ENCODE data around the gene HOPX.

DNA sequence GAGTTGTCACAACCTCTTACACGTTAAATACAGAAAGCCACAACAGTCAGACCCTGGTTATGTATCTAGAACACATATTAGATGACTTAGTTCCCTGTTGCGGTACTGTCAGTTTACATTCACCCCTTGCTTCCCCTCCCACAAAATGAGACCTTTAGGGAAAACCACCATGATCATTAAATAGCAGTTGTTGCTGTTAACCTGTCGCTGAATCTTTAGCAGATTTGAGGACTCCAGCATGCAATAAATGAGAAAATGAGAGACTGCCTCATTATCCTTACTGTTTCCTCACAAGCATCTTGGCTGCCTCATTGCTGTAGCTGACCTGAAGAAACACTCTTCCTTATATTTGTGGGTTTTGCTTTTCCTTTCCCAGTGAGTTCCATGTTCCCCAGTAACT is 77.8 kb downstream of the HOPX start:
- TF ChIP-seq, protein P1, sequence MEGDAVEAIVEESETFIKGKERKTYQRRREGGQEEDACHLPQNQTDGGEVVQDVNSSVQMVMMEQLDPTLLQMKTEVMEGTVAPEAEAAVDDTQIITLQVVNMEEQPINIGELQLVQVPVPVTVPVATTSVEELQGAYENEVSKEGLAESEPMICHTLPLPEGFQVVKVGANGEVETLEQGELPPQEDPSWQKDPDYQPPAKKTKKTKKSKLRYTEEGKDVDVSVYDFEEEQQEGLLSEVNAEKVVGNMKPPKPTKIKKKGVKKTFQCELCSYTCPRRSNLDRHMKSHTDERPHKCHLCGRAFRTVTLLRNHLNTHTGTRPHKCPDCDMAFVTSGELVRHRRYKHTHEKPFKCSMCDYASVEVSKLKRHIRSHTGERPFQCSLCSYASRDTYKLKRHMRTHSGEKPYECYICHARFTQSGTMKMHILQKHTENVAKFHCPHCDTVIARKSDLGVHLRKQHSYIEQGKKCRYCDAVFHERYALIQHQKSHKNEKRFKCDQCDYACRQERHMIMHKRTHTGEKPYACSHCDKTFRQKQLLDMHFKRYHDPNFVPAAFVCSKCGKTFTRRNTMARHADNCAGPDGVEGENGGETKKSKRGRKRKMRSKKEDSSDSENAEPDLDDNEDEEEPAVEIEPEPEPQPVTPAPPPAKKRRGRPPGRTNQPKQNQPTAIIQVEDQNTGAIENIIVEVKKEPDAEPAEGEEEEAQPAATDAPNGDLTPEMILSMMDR (IDR thresholded peaks at IDR 0.05): no peak
- TF ChIP-seq POLR2A (IDR thresholded peaks at IDR 0.05): no peak
